ENCODE data around the gene TMEM237. TPM values are rescaled to one million over a fixed set of nuclear protein-coding genes. Genes with fewer than 3 reads are reported as not detected.

TMEM237 gene
- total RNA-seq, 4 donors from 2014 or later, result 41.4 to 76.6 (median 66.2) TPM

- peak overlapping the region; percentile 20 for H3K4me3 ChIP-seq
- DNase-seq (ENCODE audit: low spot score in 2 of 2), result peak; percentile 77 to 82
Observed at GRCh38 chr2:201618744-201619662, 24.3 kb downstream of the TMEM237 start.

GRCh38 chr2:201608021-201608420, 35.3 kb downstream of the TMEM237 start:
- Histone ChIP-seq H3K4me1 (no peaks in the 10 kb centered on the region), H3K4me3 (no peak overlapping the region), H3K27ac (no peak overlapping the region), H3K27me3 (no peaks in the 10 kb centered on the region), H3K9me3 (no peaks in the 10 kb centered on the region), H3K36me3 (no peaks in the 10 kb centered on the region)
- no peak for DNase-seq (ENCODE audit: low spot score in 2 of 2)
- TF ChIP-seq POLR2AphosphoS5 (IDR thresholded peaks at IDR 0.05), result no peak
- TF ChIP-seq POLR2A (IDR thresholded peaks at IDR 0.05), result no peak
- TF ChIP-seq CTCF (IDR thresholded peaks at IDR 0.05), result no peak
- no peak for TF ChIP-seq EP300 (IDR thresholded peaks at IDR 0.05)
- WGBS, result 88% methylated on average over 1 of the region's 1 CpG

More at GRCh38 chr2:201618744-201619662, 24.3 kb downstream of the TMEM237 start:
- Histone ChIP-seq H3K27me3 (no peaks in the 10 kb centered on the region), H3K36me3 (peaks cover 14% of the 10 kb centered on the region), H3K27ac (no peak overlapping the region), H3K9me3 (no peaks in the 10 kb centered on the region), H3K4me1 (peaks cover 6% of the 10 kb centered on the region)
- 49% methylated on average over 33 of the region's 39 CpGs for WGBS
- TF ChIP-seq POLR2A (IDR thresholded peaks at IDR 0.05) (no peak), EP300 (IDR thresholded peaks at IDR 0.05) (no peak), POLR2AphosphoS5 (IDR thresholded peaks at IDR 0.05) (no peak), CTCF (IDR thresholded peaks at IDR 0.05) (no peak)

GRCh38 chr2:201607568-201607967, 35.7 kb downstream of the TMEM237 start:
- Histone ChIP-seq H3K9me3 (no peaks in the 10 kb centered on the region), H3K4me3 (no peak overlapping the region), H3K27me3 (no peaks in the 10 kb centered on the region), H3K27ac (no peak overlapping the region), H3K4me1 (no peaks in the 10 kb centered on the region), H3K36me3 (no peaks in the 10 kb centered on the region)
- WGBS, result 78% methylated on average over 2 of the region's 2 CpGs
- DNase-seq (ENCODE audit: low spot score in 2 of 2), result no peak
- TF ChIP-seq POLR2A (IDR thresholded peaks at IDR 0.05) (no peak), POLR2AphosphoS5 (IDR thresholded peaks at IDR 0.05) (no peak), EP300 (IDR thresholded peaks at IDR 0.05) (no peak), CTCF (IDR thresholded peaks at IDR 0.05) (no peak)

GRCh38 chr2:201600906-201601305, 42.4 kb downstream of the TMEM237 start:
- Histone ChIP-seq H3K27me3 (no peaks in the 10 kb centered on the region), H3K4me1 (no peaks in the 10 kb centered on the region), H3K36me3 (no peaks in the 10 kb centered on the region), H3K9me3 (no peaks in the 10 kb centered on the region), H3K4me3 (no peak overlapping the region), H3K27ac (no peak overlapping the region)
- 89% methylated on average over 3 of the region's 3 CpGs for WGBS
- no peak for DNase-seq (ENCODE audit: low spot score in 2 of 2)
- TF ChIP-seq EP300 (IDR thresholded peaks at IDR 0.05) (no peak), POLR2A (IDR thresholded peaks at IDR 0.05) (no peak)

GRCh38 chr2:201597397-201597796, 45.9 kb downstream of the TMEM237 start:
- no peak for DNase-seq (ENCODE audit: low spot score in 2 of 2)
- Histone ChIP-seq H3K27me3 (no peaks in the 10 kb centered on the region), H3K4me3 (no peak overlapping the region), H3K36me3 (no peaks in the 10 kb centered on the region), H3K9me3 (no peaks in the 10 kb centered on the region), H3K4me1 (no peaks in the 10 kb centered on the region), H3K27ac (no peak overlapping the region)
- WGBS, result 68% methylated on average over 8 of the region's 8 CpGs
- TF ChIP-seq POLR2A (IDR thresholded peaks at IDR 0.05) (no peak), POLR2AphosphoS5 (IDR thresholded peaks at IDR 0.05) (no peak), EP300 (IDR thresholded peaks at IDR 0.05) (no peak), CTCF (IDR thresholded peaks at IDR 0.05) (no peak)

All from suprapubic skin (tissue), 4 donors.